ENCODE results near the gene KCNMB2.

GRCh38 chr3:178514401-178514800 is 21.8 kb upstream of the KCNMB2 start:
- TF ChIP-seq CTCF (IDR thresholded peaks at IDR 0.05) (no peak), POLR2AphosphoS5 (IDR thresholded peaks at IDR 0.05) (no peak), POLR2A (IDR thresholded peaks at IDR 0.05) (no peak)

Data from transverse colon (tissue), 4 donors.